Kidney (tissue), 14 donors: ENCODE data around the gene TOLLIP. TPM values are rescaled to one million over a fixed set of nuclear protein-coding genes. Genes with fewer than 3 reads are reported as not detected.
"Not testable (repeated sequence)": the region's sequence is repeated elsewhere in the genome, so short reads cannot be mapped to it uniquely, and the experiment has no call there.

Source experiments
- DNase-seq, 5 donors: peaks; one replicate each; pipeline ENCODE4 v3.0.0-alpha.2; 2013 to 2020
- FAIRE-seq: peaks from 2 replicates; lab custom pipeline; 2012; peaks lifted over from hg19 to GRCh38; lab: Jason Lieb, UNC
- H3K27ac ChIP-seq, 2 donors: one replicate each; pipeline ENCODE4 v1.7.0; 2013; ENCODE audit warnings: low read depth in 2 of 2, low read length in 2 of 2, inconsistent platforms in 1 of 2
- H3K27me3 ChIP-seq: one replicate; pipeline ENCODE4 v1.7.1; 2013; ENCODE audit warnings: low read length, inconsistent platforms; ENCODE audit not compliant: control insufficient read depth, insufficient read depth
- H3K36me3 ChIP-seq, 3 donors: one replicate each; pipeline versions ENCODE4 v1.7.0 to v1.7.1; 2013; ENCODE audit warnings: low read length in 3 of 3, control low read depth in 1 of 3, inconsistent platforms in 1 of 3; ENCODE audit not compliant: insufficient read depth in 3 of 3, control insufficient read depth in 2 of 3
- H3K4me1 ChIP-seq, 3 donors: one replicate each; pipeline versions ENCODE4 v1.7.0 to v1.7.1; 2013; ENCODE audit warnings: low read length in 3 of 3, inconsistent platforms in 1 of 3, low read depth in 1 of 3; ENCODE audit not compliant: control insufficient read depth in 2 of 3, insufficient read depth in 2 of 3
- H3K4me3 ChIP-seq, 3 donors: one replicate each; pipeline versions ENCODE4 v1.7.0 to v1.8.1; 2013; ENCODE audit warnings: low read length in 3 of 3, control low read depth in 1 of 3, inconsistent platforms in 1 of 3
- H3K9ac ChIP-seq, 3 donors: one replicate each; pipeline versions ENCODE4 v1.7.0 to v1.7.1; 2013; ENCODE audit warnings: low read length in 3 of 3, control low read depth in 1 of 3, inconsistent platforms in 1 of 3
- H3K9me3 ChIP-seq, 3 donors: one replicate each; pipeline versions ENCODE4 v1.7.0 to v1.7.1; 2013; ENCODE audit warnings: low read length in 3 of 3, control low read depth in 1 of 3, inconsistent platforms in 1 of 3; ENCODE audit not compliant: control insufficient read depth in 2 of 3, insufficient read depth in 1 of 3
- intact Hi-C: fragments of 100-400 bp; cut with DNase I; formaldehyde crosslinking; loops from one replicate; pipeline ENCODE4 v1.11.1; 2022
- polyA plus RNA-seq: library from polyadenylated mRNA; stranded (reverse); fragments of 350-450 nt; fragmentation: Illumina TruSeq; extraction: RNeasy Lipid Tissue Mini Kit (QIAGEN cat#74804); gene quantifications from one replicate; pipeline ENCODE4 v1.2.3, GENCODE V29; 2014; ENCODE audit warnings: low read depth, low replicate concordance; ENCODE audit not compliant: insufficient read depth
- total RNA-seq: library from RNA; stranded (reverse); fragmentation: NEBNext Ultra II Directional; extraction: Animal tissue kit (Norgen Biotek cat#: 25700); gene quantifications from one replicate; pipeline ENCODE4 v1.2.1, GENCODE V29; 2021
- TF ChIP-seq, protein P1 (sequence below): IDR thresholded peaks from 3 replicates; pipeline ENCODE4 v1.5.1; 2012; ENCODE audit warnings: mild to moderate bottlenecking, moderate library complexity, borderline replicate concordance; ENCODE audit not compliant: insufficient read depth; ENCODE audit errors: extremely low read depth
- donor health status: control.
- donor health status: control.
- donor health status: control.
- donor health status: control.
- donor health status: control.
- donor health status: DM: yes; HTN: yes; CAD: no.
- donor health status: Normal renal cell carcinoma (clear cell type).

TOLLIP gene
- total and polyA plus RNA-seq, 2 donors from 2014 or later, result 65.5 to 88.0 TPM

DNA sequence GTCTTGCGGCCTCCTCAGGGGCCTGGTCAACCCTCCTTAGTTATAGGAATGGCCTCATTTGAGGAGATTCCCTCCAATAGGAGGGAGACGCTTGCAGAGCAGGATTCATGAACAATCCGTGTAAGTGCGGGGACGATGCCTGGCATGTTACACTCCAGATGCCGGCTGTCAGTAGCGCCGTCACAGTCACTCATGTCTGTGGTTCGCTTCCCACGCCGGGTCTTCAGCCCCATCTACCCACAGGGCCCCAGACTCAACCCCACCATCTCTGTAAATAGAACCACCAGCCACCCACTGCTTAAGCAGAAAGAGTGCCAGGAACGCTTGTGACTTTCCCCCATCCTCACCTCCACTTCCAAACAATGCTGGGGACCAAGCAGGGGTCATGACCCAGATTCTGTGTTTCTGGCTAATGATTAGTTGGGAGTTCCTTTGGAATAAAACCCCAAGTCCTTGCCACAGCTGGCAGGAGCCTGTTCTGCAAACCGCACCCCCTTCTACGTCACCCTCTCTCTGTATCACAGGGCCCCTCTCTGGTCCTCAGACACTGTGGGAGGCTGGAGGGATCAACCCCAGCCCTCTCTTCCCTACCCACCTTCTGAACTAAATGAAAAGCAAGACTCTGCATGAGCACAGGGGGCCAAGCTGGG is 38.8 kb upstream of the TOLLIP start:
- peak in 1 of 5 donors; percentile 15 for DNase-seq
- intact Hi-C loops, result no loop called here

DNA sequence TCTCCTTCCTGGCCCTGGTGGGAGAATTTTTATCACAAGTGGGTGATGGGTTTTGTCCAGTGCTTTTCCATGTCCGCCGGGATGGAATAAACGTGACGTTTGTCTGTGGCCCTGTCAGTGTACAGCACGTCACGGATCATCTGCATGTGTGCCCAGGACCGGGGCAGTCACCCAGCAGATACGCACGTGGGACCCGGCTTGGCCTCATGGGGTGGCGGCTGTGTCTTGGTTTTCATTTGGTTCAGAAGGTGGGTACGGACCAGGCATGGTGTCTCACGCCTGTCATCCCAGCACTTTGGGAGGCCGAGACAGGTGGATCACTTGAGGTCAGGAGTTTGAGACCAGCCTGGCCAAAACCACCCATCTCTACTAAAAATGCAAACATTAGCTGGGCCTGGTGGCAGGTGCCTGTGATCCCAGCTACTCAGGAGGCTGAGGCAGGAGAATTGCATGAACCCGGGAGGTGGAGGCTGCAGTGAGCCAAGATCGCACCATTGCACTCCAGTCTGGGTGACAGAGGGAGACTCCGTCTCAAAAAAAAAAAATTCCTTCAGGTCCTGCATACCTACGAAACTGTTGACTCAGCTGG is 38.1 kb upstream of the TOLLIP start:
- H3K9ac ChIP-seq, H3K36me3 ChIP-seq, intact Hi-C loops, FAIRE-seq, H3K27ac ChIP-seq, H3K4me1 ChIP-seq, DNase-seq, H3K4me3 ChIP-seq, H3K27me3 ChIP-seq, H3K9me3 ChIP-seq: not testable (repeated sequence)

More for the DNA sequence above, 38.8 kb upstream of the TOLLIP start:
- Histone ChIP-seq H3K4me3 (no peak overlapping the region), H3K27ac (no peak overlapping the region), H3K9ac (no peak overlapping the region), H3K4me1 (no peaks in the 10 kb centered on the region), H3K9me3 (no peaks in the 10 kb centered on the region), H3K36me3 (no peaks in the 10 kb centered on the region), H3K27me3 (no peaks in the 10 kb centered on the region)
- no peak for FAIRE-seq
- TF ChIP-seq, protein P1, sequence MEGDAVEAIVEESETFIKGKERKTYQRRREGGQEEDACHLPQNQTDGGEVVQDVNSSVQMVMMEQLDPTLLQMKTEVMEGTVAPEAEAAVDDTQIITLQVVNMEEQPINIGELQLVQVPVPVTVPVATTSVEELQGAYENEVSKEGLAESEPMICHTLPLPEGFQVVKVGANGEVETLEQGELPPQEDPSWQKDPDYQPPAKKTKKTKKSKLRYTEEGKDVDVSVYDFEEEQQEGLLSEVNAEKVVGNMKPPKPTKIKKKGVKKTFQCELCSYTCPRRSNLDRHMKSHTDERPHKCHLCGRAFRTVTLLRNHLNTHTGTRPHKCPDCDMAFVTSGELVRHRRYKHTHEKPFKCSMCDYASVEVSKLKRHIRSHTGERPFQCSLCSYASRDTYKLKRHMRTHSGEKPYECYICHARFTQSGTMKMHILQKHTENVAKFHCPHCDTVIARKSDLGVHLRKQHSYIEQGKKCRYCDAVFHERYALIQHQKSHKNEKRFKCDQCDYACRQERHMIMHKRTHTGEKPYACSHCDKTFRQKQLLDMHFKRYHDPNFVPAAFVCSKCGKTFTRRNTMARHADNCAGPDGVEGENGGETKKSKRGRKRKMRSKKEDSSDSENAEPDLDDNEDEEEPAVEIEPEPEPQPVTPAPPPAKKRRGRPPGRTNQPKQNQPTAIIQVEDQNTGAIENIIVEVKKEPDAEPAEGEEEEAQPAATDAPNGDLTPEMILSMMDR, result no peak

DNA sequence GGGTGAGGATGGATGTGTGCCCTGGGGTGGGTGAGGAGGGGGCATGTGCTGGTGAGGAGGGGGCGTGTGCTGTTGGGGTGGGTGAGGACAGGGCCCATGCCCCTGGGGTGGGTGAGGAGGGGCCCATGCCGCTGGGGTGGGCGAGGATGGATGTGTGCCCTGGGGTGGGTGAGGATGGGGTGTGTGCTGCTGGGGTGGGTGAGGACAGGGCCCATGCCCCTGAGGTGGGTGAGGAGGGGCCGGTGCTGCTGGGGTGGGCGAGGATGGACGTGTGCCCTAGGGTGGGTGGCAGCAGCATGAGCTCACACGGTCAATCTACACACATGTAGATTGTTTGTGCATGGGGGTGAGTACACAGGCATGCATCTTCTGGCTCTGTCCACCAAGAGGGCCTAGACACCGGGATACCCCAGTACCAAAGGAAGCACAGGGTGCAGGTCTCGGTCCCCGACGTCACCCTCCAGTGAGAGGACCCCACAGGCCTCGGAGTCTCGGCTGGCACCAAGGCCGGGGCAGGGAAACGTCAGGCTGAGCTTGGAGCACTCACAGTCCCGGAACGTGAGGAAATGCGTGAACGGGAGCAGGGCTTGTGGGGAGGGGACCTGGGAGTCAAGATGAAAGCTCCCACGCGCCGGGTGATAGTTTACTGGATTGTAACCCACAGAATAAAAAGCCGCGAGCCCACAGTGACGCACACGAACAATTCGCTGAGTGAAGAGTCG is 37.4 kb upstream of the TOLLIP start:
- no peak overlapping the region for H3K4me3 ChIP-seq
- H3K9me3 ChIP-seq, result no peaks in the 10 kb centered on the region
- no peak overlapping the region for H3K9ac ChIP-seq
- H3K27me3 ChIP-seq, result no peaks in the 10 kb centered on the region
- DNase-seq (no peak), FAIRE-seq (no peak)
- H3K36me3 ChIP-seq, result no peaks in the 10 kb centered on the region
- H3K4me1 ChIP-seq, result no peaks in the 10 kb centered on the region
- intact Hi-C loops, result no loop called here
- no peak overlapping the region for H3K27ac ChIP-seq
- TF ChIP-seq, protein P1, result no peak
